ENCODE measurements around the gene GALT.

Gene GALT

DNA sequence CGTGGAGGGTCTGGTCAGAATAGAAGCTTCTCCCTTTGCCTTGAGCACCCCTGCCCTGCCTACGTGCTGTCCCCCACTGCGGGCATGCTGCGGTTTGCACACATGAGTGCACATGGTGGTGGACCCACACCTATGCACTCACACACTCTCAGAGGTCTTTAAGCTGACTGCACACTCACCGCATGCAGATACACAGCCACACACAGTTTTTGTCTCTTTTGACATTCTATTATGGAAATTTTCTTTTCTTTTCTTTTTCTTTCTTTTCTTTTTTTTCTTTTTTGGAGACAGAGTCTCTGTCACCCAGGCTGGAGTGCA, 17.0 kb upstream of the GALT start:
- TF ChIP-seq, protein P1, sequence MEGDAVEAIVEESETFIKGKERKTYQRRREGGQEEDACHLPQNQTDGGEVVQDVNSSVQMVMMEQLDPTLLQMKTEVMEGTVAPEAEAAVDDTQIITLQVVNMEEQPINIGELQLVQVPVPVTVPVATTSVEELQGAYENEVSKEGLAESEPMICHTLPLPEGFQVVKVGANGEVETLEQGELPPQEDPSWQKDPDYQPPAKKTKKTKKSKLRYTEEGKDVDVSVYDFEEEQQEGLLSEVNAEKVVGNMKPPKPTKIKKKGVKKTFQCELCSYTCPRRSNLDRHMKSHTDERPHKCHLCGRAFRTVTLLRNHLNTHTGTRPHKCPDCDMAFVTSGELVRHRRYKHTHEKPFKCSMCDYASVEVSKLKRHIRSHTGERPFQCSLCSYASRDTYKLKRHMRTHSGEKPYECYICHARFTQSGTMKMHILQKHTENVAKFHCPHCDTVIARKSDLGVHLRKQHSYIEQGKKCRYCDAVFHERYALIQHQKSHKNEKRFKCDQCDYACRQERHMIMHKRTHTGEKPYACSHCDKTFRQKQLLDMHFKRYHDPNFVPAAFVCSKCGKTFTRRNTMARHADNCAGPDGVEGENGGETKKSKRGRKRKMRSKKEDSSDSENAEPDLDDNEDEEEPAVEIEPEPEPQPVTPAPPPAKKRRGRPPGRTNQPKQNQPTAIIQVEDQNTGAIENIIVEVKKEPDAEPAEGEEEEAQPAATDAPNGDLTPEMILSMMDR (IDR thresholded peaks at IDR 0.05), result no peak

DNA sequence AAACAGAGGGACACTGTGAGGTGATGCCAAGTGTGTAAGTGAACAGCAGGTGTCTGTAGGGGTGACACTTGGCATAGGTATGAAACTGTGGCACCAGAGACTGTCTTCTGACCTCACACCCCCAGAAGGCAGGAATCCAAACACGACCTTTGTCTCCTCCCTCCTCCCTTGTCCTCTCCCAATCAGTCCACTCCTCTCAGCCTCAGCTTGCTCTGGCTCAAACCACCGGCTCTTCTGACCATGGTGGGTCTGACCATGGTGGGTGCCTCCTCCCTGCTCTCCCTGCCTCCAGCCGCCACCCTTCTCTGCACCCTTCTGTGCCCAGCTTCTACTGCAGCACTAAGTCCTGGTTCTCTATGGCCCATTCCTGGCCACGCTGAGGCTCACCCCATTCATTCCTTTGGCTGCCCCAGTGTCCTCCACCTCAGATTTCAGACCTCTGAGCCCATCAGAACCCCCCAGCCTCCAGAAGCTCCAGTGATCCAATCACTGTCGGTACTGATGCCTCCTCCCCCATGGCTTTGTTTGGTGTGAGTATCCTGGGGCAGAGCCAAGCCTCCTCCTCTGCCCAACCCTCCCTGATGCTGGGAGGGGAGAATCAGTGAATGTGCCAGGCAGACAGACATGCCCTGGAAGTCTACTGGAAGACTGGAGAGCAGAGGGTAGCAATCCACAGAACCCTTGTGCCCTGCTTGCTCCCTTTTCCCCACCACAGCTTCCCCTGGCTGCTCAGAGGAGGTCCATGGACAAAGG, 15.9 kb upstream of the GALT start:
- TF ChIP-seq, protein P1 (IDR thresholded peaks at IDR 0.05), result no peak

DNA sequence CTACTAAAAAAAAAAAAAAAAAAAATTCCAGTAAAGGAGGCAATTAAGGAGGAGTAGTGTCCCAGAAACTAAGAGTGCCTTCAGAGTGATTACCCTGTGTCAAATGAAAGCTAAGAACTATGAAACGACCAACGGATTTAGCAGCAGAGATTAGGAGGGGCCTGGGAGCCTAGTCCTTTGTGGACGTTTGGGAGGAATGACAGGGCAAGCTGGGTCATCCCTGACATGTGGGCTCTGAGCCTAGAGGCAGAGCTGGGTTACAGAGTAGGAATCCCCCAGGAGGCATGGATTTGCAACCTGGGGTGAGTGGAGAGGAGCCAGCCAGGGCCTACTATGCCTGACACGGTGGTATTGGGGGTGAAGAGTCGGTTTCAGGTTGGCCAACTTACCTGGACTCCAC, 13.3 kb upstream of the GALT start:
- TF ChIP-seq, protein P1 (IDR thresholded peaks at IDR 0.05), result no peak

DNA sequence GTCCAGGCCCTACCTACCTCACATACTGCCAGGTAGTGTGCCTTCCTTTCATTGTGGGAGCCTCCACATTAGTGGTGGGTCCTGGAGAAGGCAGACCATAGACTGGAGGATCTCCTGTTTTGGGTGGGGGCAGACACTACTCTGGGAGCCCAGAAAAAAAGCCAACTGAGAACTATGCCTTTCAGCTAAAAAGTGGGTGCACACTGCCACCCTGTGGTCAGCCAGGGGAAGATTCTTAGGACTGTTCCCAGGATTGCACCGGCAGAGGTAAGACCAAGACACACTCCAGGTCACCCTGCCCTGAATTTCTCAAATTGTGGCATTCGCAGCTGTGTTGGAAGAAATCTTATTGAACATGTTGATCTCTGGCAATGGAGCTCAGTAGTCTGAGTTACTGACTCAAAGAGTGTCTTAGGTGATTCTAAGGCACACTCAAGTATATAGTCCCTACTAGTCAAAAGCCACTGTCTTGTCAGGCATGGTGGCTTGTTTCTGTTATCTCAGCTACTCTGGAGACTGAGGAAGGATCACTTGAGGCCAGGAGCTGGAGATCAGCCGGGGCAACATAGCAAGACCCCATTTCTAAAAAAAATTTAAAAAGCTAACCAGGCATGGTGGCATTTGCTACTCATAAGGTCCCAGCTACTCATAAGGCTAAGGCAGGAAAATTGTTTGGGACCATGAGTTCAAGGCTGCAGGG, 12.5 kb upstream of the GALT start:
- TF ChIP-seq, protein P1 (IDR thresholded peaks at IDR 0.05), result peak; percentile 91

DNA sequence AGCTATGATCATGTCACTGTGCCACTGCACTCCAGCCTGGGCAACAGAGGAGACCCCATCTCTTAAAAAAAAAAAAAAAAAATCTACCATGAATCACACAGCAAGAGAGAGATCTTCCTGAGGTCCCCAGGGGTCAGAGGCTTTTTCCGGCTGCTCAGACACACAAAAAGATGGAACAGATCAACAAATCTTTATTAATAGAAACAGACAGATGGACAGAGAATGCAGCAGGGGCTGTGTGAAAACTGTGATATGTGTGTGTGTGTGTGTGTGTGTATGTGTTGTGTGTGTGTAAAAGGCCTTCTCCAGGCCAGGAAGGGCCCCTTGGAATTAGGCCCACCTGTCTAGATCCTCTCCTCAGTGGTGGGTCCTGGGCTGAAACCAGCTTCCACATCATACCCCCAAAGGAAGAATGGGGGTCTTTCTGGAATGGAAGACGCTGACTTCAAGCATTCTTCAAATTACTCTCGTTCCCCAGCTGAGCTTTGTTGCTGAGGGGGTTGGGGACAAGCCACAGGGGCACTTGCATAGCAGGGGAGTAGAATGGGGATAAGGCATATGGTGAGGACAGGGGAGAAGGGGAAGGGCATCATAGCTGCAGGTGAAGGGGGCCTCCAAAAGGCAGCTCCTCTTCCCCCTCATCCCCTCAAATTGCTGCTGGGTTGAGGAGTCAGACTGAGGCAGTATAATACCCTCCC, 11.8 kb upstream of the GALT start:
- TF ChIP-seq, protein P1 (IDR thresholded peaks at IDR 0.05), result no peak

DNA sequence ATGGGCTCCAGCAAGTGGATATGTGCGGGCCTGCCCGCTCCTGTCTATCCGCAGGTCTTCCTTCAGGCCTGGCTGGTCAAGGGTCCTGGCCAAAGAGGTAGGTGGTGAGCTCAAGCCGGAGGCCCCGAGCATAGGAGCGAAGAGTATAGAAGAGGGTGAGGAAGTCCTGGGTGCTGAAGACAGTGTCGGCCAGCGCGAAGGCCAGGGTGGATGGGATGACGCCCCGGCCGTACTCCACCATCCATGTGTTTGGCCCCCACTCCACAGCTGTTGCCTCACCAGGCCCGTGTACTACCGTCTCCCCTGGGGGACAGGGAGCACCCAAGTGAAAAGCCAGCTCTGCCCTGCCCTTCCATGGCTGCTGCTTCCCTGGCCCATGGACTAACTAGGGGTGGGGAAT, 10.9 kb upstream of the GALT start:
- TF ChIP-seq, protein P1 (IDR thresholded peaks at IDR 0.05), result no peak

DNA sequence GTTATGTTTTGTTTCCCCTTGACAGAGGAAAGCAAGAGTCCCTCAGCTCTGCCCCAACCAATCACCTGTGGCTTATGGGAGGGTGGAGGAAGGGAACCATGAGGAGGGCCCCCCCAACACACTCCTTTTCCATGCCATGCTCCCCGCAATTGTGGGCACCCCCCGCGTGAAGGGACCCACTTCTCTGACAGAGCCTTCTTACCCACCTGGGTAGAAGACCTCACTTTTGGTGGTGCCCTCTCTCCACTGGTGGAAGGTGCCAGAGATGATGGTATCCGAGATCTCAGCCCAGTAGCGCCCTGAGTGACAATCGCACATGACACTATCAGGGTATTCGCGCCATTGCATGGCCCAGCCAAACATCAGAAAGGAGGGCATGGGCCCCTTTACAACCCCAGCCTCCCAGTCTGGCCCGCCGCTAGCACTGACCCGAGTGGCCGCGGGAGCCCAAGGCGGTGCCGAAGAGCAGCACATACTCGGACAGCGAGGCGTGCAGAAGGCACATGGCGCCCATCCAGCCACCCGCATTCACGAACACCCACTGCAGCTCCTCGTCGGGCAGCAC, 9.6 kb upstream of the GALT start:
- TF ChIP-seq, protein P1 (IDR thresholded peaks at IDR 0.05), result no peak

Data from LNCAP (cell line).